Naive thymus-derived CD8-positive, alpha-beta T cell (primary cell): Measurements from ENCODE around the gene CD96. TPM values are rescaled to one million over a fixed set of nuclear protein-coding genes. Genes with fewer than 3 reads are reported as not detected.
"Not testable (repeated sequence)": the region's sequence is repeated elsewhere in the genome, so short reads cannot be mapped to it uniquely, and the experiment has no call there.

Experiments
- ATAC-seq, 2 donors: fragments of 150-1000 bp; cut with Tn5 transposase in 1 of 2; sonication (Bioruptor Pico), chemical (Tn5 transposase) in 1 of 2; 1 replicate in 1 of 2; 2 replicates in 1 of 2; pipeline ENCODE4 v1.10.0; 2021; ENCODE audit warnings: mild to moderate bottlenecking in 2 of 2, moderate library complexity in 2 of 2
- POLR2A ChIA-PET: fragments of 350-600 bp; sonication (Branson Sonifier 250); formaldehyde crosslinking; loops from one replicate; lab custom pipeline; 2021; ENCODE audit warnings: antibody characterized with exemption; lab: Charles Lee
- DNase-seq, 10 donors: peaks; one replicate each; pipeline versions ENCODE4 v3.0.0 to v3.0.0-alpha.2; 2020 to 2022
- H3K27ac Mint-ChIP-seq, 10 donors: one replicate each; pipeline ENCODE4 v1.8.0; 2020 to 2022; ENCODE audit warnings: mild to moderate bottlenecking in 10 of 10, mixed read lengths in 10 of 10, moderate library complexity in 4 of 10, inconsistent platforms in 1 of 10
- H3K27me3 Mint-ChIP-seq, 5 donors: one replicate each; pipeline ENCODE4 v1.8.0; 2021 to 2022; ENCODE audit warnings: mixed read lengths in 5 of 5
- H3K36me3 Mint-ChIP-seq, 3 donors: one replicate each; pipeline ENCODE4 v1.8.0; 2020 to 2022; ENCODE audit warnings: mixed read lengths in 3 of 3, mild to moderate bottlenecking in 2 of 3, inconsistent platforms in 1 of 3
- H3K4me1 Mint-ChIP-seq, 4 donors: one replicate each; pipeline ENCODE4 v1.8.0; 2021 to 2022; ENCODE audit warnings: mixed read lengths in 4 of 4
- H3K4me3 Mint-ChIP-seq, 10 donors: one replicate each; pipeline ENCODE4 v1.8.0; 2020 to 2022; ENCODE audit warnings: mild to moderate bottlenecking in 10 of 10, mixed read lengths in 10 of 10, moderate library complexity in 6 of 10, inconsistent platforms in 1 of 10
- H3K9me3 Mint-ChIP-seq, 9 donors: one replicate each; pipeline ENCODE4 v1.8.0; 2020 to 2022; ENCODE audit warnings: mixed read lengths in 9 of 9, mild to moderate bottlenecking in 3 of 9, inconsistent platforms in 1 of 9, moderate library complexity in 1 of 9
- polyA plus RNA-seq, 3 donors: library from polyadenylated mRNA; unstranded; fragments of 300-500 nt; fragmentation: Illumina TruSeq; gene quantifications; one replicate each; pipeline ENCODE4 v1.2.3, GENCODE V29; 2021
- total RNA-seq, 8 experiments: library from RNA in 2 of 8; stranded (reverse) in 2 of 8; gene quantifications; one replicate each; pipeline ENCODE4 v1.2.3 and lab custom pipeline; 2021 to 2026

Gene CD96
- total and polyA plus RNA-seq, 5 experiments from 2014 or later = 258 to 330 (median 291) TPM

- DNase-seq (peak; percentile 37 to 89 (median 75)), ATAC-seq (peak; percentile 97 to 99)
- POLR2A ChIA-PET = interaction anchor here (0.6 to 1.4 kb wide), 6 partner anchors 51 to 366 kb away, joined by 3 to 7 read pairs (median 4); partner anchors contain the start of gene ABHD10
- Mint-ChIP-seq H3K4me3 (peak overlapping the region; percentile 63 to 84 (median 74)), H3K36me3 (peaks cover 10 to 24% (median 22%) of the 10 kb centered on the region in 3 donors), H3K9me3 (peaks cover 0 to 15% (median 6%) of the 10 kb centered on the region in 9 donors), H3K27me3 (no peaks in the 10 kb centered on the region), H3K27ac (peak overlapping the region; percentile 84 to 95 (median 92)), H3K4me1 (peaks cover 24 to 63% (median 54%) of the 10 kb centered on the region in 4 donors)
These were observed 125.7 kb downstream of the CD96 start for GRCh38 chr3:111667621-111668239.

- POLR2A ChIA-PET = interaction anchor here (0.6 to 2.3 kb wide), 7 partner anchors 23 to 365 kb away, joined by 3 to 14 read pairs (median 4); partner anchors contain the start of gene ABHD10
- Mint-ChIP-seq H3K4me1 (peaks cover 25 to 69% (median 59%) of the 10 kb centered on the region in 4 donors), H3K9me3 (peaks cover 0 to 11% (median 3%) of the 10 kb centered on the region in 9 donors), H3K36me3 (peaks cover 4 to 18% (median 17%) of the 10 kb centered on the region in 3 donors), H3K4me3 (peak overlapping the region in 5 of 10 donors; percentile 15 to 72 (median 54)), H3K27me3 (no peaks in the 10 kb centered on the region), H3K27ac (peak overlapping the region in 9 of 10 donors; percentile 56 to 95 (median 85))
- no peak for DNase-seq
- no peak for ATAC-seq
These were observed 126.3 kb downstream of the CD96 start for GRCh38 chr3:111668326-111668725.

- POLR2A ChIA-PET = interaction anchor here (1.1 to 2.3 kb wide), 3 partner anchors 22 to 310 kb away, joined by 3 to 14 read pairs (median 3); partner anchors contain the start of gene ABHD10
These were observed 127.0 kb downstream of the CD96 start for GRCh38 chr3:111668888-111669488.

GRCh38 chr3:111669926-111670630, 128.1 kb downstream of the CD96 start:
- no peaks in the 10 kb centered on the region for H3K9me3 Mint-ChIP-seq
- POLR2A ChIA-PET = interaction anchor here (1.6 to 2.3 kb wide), 2 partner anchors 21 to 27 kb away, joined by 3 to 14 read pairs; no protein-coding TSS in a partner anchor
- ATAC-seq = no peak
- no peaks in the 10 kb centered on the region for H3K27me3 Mint-ChIP-seq
- H3K4me3 Mint-ChIP-seq = no peak overlapping the region
- peaks cover 28 to 77% (median 75%) of the 10 kb centered on the region in 4 donors for H3K4me1 Mint-ChIP-seq
- DNase-seq = no peak
- H3K27ac Mint-ChIP-seq = peak overlapping the region in 6 of 10 donors; percentile 16 to 92 (median 46)
- H3K36me3 Mint-ChIP-seq = peaks cover 0 to 6% (median 3%) of the 10 kb centered on the region in 3 donors

More at GRCh38 chr3:111668888-111669488, 127.0 kb downstream of the CD96 start:
- Mint-ChIP-seq H3K36me3 (peaks cover 0 to 12% (median 11%) of the 10 kb centered on the region in 3 donors), H3K9me3 (peaks cover 0 to 5% (median 0%) of the 10 kb centered on the region in 9 donors), H3K4me1 (peaks cover 28 to 76% (median 66%) of the 10 kb centered on the region in 4 donors), H3K4me3 (peak overlapping the region in 9 of 10 donors; percentile 8 to 70 (median 48)), H3K27me3 (no peaks in the 10 kb centered on the region), H3K27ac (peak overlapping the region in 9 of 10 donors; percentile 56 to 92 (median 80))
- ATAC-seq (peak; percentile 25 to 31), DNase-seq (peak in 4 of 10 donors; percentile 4 to 65 (median 62))

GRCh38 chr3:111672461-111672860, 130.5 kb downstream of the CD96 start:
- peak in 1 of 10 donors; percentile 11 for DNase-seq
- ATAC-seq, H3K9me3 Mint-ChIP-seq, H3K36me3 Mint-ChIP-seq, H3K27me3 Mint-ChIP-seq: not testable (repeated sequence)
- Mint-ChIP-seq H3K4me1 (peaks cover 33 to 85% (median 78%) of the 10 kb centered on the region in 4 donors), H3K27ac (peak overlapping the region; percentile 89 to 100 (median 98)), H3K4me3 (peak overlapping the region; percentile 33 to 100 (median 66))
- POLR2A ChIA-PET = interaction anchor here (1.5 kb wide), 1 partner anchor 9 kb away, joined by 6 read pairs; no protein-coding TSS in a partner anchor

GRCh38 chr3:111675846-111676210, 133.8 kb downstream of the CD96 start:
- H3K36me3 Mint-ChIP-seq = peaks cover 0 to 5% (median 0%) of the 10 kb centered on the region in 3 donors
- H3K4me3 Mint-ChIP-seq = peak overlapping the region; percentile 86 to 100 (median 99)
- H3K27ac Mint-ChIP-seq = peak overlapping the region; percentile 89 to 100 (median 98)
- H3K9me3 Mint-ChIP-seq = no peaks in the 10 kb centered on the region
- peaks cover 40 to 93% (median 84%) of the 10 kb centered on the region in 4 donors for H3K4me1 Mint-ChIP-seq
- DNase-seq (no peak), ATAC-seq (no peak)
- POLR2A ChIA-PET = no interaction called here
- H3K27me3 Mint-ChIP-seq = no peaks in the 10 kb centered on the region

GRCh38 chr3:111676211-111677006, 134.4 kb downstream of the CD96 start:
- Mint-ChIP-seq H3K4me3 (peak overlapping the region; percentile 86 to 100 (median 99)), H3K27ac (peak overlapping the region; percentile 89 to 100 (median 98)), H3K9me3 (no peaks in the 10 kb centered on the region), H3K36me3 (peaks cover 0 to 5% (median 0%) of the 10 kb centered on the region in 3 donors), H3K27me3 (no peaks in the 10 kb centered on the region), H3K4me1 (peaks cover 41 to 93% (median 85%) of the 10 kb centered on the region in 4 donors)
- no peak for DNase-seq
- POLR2A ChIA-PET = interaction anchor here (0.7 kb wide), 1 partner anchor 15 kb away, joined by 3 read pairs; no protein-coding TSS in a partner anchor
- ATAC-seq = no peak

GRCh38 chr3:111677007-111677392, 135.0 kb downstream of the CD96 start:
- H3K9me3 Mint-ChIP-seq = no peaks in the 10 kb centered on the region
- H3K27ac Mint-ChIP-seq = peak overlapping the region in 9 of 10 donors; percentile 17 to 99 (median 93)
- no peaks in the 10 kb centered on the region for H3K27me3 Mint-ChIP-seq
- peaks cover 42 to 95% (median 88%) of the 10 kb centered on the region in 4 donors for H3K4me1 Mint-ChIP-seq
- ATAC-seq (no peak), DNase-seq (no peak)
- H3K4me3 Mint-ChIP-seq = peak overlapping the region; percentile 86 to 100 (median 99)
- POLR2A ChIA-PET = interaction anchor here (0.5 to 0.7 kb wide), 2 partner anchors 15 to 18 kb away, joined by 3 to 7 read pairs; no protein-coding TSS in a partner anchor
- H3K36me3 Mint-ChIP-seq = peaks cover 0 to 5% (median 0%) of the 10 kb centered on the region in 3 donors

- POLR2A ChIA-PET = interaction anchor here (0.5 to 1.9 kb wide), 2 partner anchors 9 to 36 kb away, joined by 3 to 6 read pairs; no protein-coding TSS in a partner anchor
- ATAC-seq = no peak
These were observed 139.8 kb downstream of the CD96 start for GRCh38 chr3:111681661-111682426.

GRCh38 chr3:111684640-111685039, 142.6 kb downstream of the CD96 start:
- ATAC-seq (no peak), DNase-seq (no peak)
- Mint-ChIP-seq H3K27me3 (no peaks in the 10 kb centered on the region), H3K4me3 (no peak overlapping the region), H3K9me3 (no peaks in the 10 kb centered on the region), H3K36me3 (peaks cover 0 to 8% (median 0%) of the 10 kb centered on the region in 3 donors), H3K27ac (peak overlapping the region in 6 of 10 donors; percentile 3 to 65 (median 15)), H3K4me1 (peaks cover 36 to 75% (median 71%) of the 10 kb centered on the region in 4 donors)
- POLR2A ChIA-PET = no interaction called here

More at GRCh38 chr3:111681661-111682426, 139.8 kb downstream of the CD96 start:
- peaks cover 0 to 5% (median 0%) of the 10 kb centered on the region in 3 donors for H3K36me3 Mint-ChIP-seq
- H3K4me1 Mint-ChIP-seq = peaks cover 37 to 80% (median 72%) of the 10 kb centered on the region in 4 donors
- no peak for DNase-seq
- no peaks in the 10 kb centered on the region for H3K9me3 Mint-ChIP-seq
- H3K27ac Mint-ChIP-seq = peak overlapping the region in 5 of 10 donors; percentile 11 to 69 (median 23)
- H3K4me3 Mint-ChIP-seq = peak overlapping the region in 1 of 10 donors; percentile 2
- H3K27me3 Mint-ChIP-seq = no peaks in the 10 kb centered on the region
